Activated CD4-positive, alpha-beta T cell treated with anti-CD3 and anti-CD28 coated beads, Interleukin-2, amount 50 U/mL, for 24 hours (primary cell): Measurements from ENCODE around the gene EPYC.

Source experiments
- DNase-seq, 2 donors: peaks; one replicate each; pipeline ENCODE4 v3.0.0-alpha.2; 2020; ENCODE audit warnings: low read depth in 1 of 2, low spot score in 1 of 2

The EPYC gene

GRCh38 chr12:91004872-91005271 lies at the start of gene EPYC:
Gene EPYC (minus strand): TSS chr12:91004972. CDS start chr12:91002565, 2,407 bp downstream.
- DNase-seq: no peak

- no peak for DNase-seq
Measured at GRCh38 chr12:91053951-91054715, 49.4 kb upstream of the EPYC start.

GRCh38 chr12:91052026-91052425 lies 47.3 kb upstream of the EPYC start:
- DNase-seq: no peak

DNA sequence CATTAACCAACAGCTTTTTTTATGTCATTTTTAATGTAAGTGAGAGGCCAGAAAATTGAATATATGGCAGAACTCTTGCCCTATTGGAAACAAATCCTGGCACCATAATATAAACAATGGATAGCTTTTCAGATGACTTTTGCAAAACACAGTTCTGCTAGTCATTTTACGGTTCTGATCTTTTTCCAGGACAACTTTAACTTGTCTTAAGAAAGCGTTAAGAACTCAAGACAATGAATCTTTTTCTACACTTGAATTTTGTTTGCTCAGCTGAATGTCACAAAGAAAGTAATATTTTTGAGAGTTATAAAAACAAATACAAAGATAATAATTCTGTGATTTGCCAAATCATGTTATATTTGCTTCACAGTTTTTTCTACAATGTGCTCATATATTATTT lies 39.8 kb upstream of the EPYC start:
- DNase-seq: no peak

GRCh38 chr12:91043408-91043807 lies 38.6 kb upstream of the EPYC start:
- DNase-seq: no peak

DNA sequence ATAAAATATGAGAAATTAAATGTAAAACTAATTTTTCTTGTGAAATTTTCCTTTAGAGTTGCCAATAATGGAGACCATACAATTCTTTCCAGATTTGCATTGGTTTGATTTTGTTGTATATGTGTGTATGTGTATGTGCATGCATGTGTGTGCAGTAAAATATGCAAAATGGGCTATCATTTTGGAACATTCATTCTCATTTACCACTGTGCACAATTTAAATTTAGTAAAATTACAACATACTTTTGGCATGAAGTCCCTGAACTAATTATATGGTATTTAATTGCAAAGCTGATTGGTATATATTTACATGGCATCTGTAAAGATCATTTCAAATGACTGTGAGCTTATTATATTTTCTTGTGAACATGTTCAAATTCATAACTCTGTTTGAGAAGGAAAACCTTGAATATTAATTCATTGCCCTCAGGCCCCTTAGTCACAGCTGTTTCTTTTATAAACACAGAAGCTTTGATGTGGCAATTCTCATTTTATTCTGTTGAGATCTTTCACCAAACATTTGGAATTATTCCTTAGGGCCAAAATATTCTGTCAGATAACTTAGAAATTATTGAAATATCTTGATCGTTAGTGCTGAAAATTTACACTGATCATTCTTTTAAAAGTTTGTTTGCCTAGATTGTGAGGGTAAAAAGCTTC lies 35.5 kb upstream of the EPYC start:
- no peak for DNase-seq

DNA sequence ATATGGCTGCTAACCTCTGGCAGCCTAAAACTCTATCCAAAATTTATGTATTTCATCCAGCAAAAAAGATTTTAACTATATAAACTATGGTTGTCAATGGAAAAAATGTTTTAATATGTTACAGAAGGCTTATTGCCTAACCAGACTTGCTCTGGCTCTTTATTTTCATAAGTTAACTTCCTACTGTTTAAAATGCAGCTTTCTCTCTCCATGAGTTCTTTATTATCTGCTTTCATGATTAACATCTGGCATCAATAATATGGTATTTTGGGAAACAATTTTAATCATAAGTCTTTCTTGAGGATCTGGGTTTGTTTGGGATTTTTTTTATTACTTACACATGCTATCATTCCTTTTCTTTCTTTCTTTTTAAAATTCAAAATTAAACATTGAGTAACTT lies 32.5 kb upstream of the EPYC start:
- DNase-seq: no peak

GRCh38 chr12:91033251-91033650 lies 28.5 kb upstream of the EPYC start:
- no peak for DNase-seq

DNA sequence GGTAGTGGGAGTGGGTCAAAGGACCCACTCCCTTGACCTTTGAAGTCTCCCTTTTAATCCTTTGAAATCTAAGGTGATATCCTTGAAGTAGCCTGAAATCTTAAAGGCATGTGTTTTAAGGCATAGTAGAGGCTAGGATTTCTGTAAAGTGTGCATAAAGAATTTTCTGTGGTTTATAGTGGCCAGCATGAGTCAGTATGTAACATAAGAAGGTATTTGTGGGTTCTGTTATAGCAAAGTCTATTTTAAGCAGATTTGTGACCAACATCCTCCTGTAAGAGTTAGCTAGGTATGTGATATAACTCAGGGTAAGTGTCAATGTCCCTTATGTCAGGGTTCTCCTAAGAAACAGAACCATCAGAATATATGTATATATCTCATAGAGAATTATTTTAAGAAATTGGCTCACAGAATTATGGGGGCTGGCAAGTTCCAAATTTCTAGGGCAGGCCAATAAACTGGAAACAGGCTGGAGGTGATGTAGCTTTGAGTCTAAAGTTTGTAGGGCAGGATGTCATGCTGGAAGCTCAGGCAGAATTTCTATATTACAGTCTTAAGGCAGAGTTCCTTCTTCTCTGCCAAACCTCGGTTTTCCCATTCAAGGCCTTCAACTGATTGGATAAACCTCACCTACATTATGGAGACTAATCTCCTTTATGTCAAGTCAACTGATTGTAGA lies 18.7 kb upstream of the EPYC start:
- no peak for DNase-seq

- DNase-seq: no peak
Measured at GRCh38 chr12:91021076-91021475, 16.3 kb upstream of the EPYC start.

DNA sequence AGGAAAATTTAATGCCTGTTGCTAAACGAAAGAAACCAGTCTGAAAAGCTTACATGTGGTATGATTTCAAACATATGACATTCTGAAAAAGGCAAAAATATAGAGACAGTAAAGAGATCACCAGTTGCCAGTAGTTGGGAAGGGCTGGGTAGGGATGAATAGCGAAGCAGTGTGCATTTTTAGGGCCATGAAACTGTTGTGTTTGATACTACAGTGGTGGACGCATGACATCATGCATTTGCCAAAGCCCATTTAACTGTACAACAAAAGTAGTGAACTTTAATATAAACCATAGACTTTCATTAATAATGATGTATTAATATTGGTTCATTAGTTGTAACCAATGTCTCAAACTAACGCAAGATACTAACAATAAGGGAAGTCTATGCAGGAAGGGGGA lies 14.7 kb upstream of the EPYC start:
- no peak for DNase-seq

DNA sequence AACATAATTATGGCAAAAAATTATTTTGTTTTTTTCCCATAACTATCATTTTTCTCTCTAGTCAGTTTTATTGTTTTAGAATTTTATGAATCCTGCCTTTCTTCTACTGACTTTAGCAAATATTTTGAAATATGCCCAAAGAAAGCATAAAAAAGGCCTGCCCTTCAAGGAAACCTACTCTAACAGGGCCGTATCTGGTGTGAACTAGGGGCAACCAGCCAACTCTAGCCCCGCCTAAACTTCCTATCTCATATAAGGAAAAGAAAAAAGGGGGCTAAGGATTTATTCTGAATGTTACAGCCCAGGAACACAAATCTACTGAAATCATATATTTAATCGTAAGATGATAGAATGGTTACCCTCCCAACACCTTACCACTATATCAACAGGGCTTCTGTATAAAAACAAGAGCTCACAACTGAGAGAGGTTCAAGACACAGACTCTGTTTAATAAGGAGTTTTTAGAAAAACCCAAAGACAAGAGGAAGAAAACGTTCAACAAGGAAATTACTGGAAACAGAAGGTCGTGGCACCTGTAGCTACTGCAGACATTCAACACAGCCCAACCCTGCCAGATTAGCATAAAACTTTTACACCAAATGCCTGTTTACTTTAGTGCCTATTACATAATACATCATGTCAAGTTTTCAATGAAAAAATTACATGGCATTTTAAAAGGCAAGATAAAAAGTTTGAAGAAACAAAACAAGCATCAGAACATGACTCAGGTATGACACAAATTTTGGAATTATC lies 12.9 kb upstream of the EPYC start:
- DNase-seq: no peak

GRCh38 chr12:91017043-91017442 lies 12.3 kb upstream of the EPYC start:
- DNase-seq: no peak

DNA sequence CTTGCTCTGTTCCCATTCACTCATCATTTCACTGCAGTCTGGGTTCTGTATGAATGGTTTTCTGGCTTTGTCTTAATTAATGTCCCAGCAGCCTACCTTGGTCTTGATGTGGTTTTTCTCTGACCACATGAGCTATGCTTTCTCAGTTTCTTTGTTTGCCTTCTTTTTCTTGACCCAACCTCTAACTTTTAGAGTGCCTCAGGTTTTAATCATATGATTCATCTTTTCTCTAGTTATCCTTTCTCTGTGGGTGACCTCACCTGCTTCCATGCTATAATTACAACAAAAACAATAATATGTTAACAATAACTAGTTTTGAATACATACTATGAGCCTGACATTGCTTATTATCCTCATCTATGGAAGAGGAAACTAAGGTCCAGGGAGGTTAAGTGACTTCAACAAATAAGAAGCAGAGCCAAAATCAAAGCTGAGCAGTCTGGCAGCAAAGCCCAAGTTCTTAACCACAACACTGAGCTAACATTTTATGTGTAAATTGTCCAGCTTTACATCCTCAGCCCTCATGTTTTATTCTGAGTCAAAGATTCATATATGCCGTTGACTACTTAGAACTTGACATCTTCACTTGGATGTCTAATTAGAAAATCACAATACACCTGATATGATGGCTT lies 4.7 kb upstream of the EPYC start:
- no peak for DNase-seq

GRCh38 chr12:91007531-91008290 lies 2.9 kb upstream of the EPYC start:
- no peak for DNase-seq

GRCh38 chr12:91003737-91004136 lies 1.0 kb downstream of the EPYC start:
- no peak for DNase-seq

DNA sequence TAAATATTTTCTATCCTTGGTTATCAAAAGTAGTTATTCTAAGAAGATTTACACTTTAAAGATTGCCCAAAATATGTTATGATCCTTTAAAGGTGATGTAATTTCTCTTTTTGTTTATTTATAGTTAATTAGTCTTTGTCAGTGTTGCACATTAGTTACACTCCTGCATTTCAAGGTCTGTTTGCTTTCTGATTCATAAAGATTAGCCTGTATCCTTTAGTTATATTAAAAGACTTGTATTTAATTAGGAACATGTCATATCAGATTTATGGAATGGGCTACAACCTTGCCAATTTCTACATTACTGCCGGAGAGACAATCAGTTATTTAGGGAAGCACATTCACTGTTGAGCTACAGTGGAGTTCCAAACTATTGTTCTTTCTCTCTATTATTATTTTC lies 3.5 kb downstream of the EPYC start:
- DNase-seq: no peak

GRCh38 chr12:90999966-91000365 lies 4.8 kb downstream of the EPYC start:
- DNase-seq: no peak

DNA sequence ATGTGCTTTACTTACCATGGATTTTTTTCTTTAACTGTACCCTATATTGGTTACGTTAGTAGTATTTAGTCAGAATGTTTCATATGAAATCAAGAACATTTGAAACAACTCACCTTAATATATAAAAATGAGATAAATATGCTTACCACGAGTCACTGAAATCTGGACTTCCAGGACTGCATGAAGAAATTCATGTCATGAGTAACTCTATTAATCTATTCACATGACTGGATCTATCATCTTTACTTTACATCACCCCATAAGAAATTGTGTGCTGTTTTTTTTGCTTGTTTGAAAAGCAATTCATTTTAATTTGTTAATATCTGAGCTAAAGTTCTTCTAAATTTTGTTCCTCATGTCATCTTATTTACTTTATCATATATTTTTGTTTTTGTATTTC lies 5.2 kb downstream of the EPYC start:
- no peak for DNase-seq

DNA sequence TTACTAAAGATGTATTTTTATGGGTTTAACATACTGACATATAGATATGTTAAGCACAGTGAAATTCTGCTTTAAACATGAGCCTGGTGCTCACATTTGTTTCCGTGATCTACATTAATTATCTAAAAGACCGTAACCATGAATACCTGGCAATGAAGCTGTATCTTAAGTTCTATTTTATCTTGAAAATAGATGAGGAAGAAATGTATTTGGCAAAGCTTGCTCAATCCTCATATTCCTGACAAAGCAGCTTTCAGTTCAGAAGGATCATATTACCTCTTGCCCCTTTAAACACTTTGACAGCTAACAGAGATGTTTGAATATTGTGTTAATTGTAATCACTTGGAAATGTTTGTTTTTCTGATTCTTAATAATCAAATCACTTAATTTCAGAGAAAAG lies 9.8 kb downstream of the EPYC start:
- DNase-seq: no peak
